GM23338 (cell line): Measurements from ENCODE around the gene DAGLA. TPM values are rescaled to one million over a fixed set of nuclear protein-coding genes. Genes with fewer than 3 reads are reported as not detected.

ENCODE experiments used
- ATAC-seq: fragments of 200-7000 bp; cut with Tn5 transposase; 3 replicates; pipeline ENCODE4 v1.9.1; 2020
- DNase-seq: peaks from one replicate; pipeline ENCODE4 v3.0.0-alpha.2; 2015; ENCODE audit warnings: low spot score
- H2AFZ ChIP-seq: fragments of 200-600 bp; sonication (generic); 2 replicates; pipeline ENCODE4 v1.8.0; 2016; ENCODE audit warnings: antibody characterized with exemption, mild to moderate bottlenecking, moderate library complexity
- H3F3A ChIP-seq: fragments of 200-600 bp; sonication (generic); replicated peaks from 2 replicates; pipeline ENCODE4 v1.8.0; 2017; ENCODE audit warnings: antibody characterized with exemption, mixed run types, low read depth
- H3K27ac ChIP-seq: fragments of 200-600 bp; sonication (generic); 2 replicates; pipeline ENCODE4 v1.6.1; 2016; ENCODE audit warnings: low read depth
- H3K27me3 ChIP-seq: fragments of 200-600 bp; sonication (generic); 2 replicates; pipeline ENCODE4 v1.8.0; 2016; ENCODE audit warnings: mild to moderate bottlenecking, mixed run types, moderate library complexity; ENCODE audit not compliant: insufficient read depth
- H3K36me3 ChIP-seq: fragments of 200-600 bp; sonication (generic); 2 replicates; pipeline ENCODE4 v1.8.0; 2016; ENCODE audit warnings: mild to moderate bottlenecking; ENCODE audit not compliant: insufficient read depth
- H3K4me1 ChIP-seq: fragments of 200-600 bp; sonication (generic); 2 replicates; pipeline ENCODE4 v1.8.0; 2016; ENCODE audit warnings: mild to moderate bottlenecking, moderate library complexity; ENCODE audit not compliant: insufficient read depth
- H3K4me2 ChIP-seq: fragments of 200-600 bp; sonication (generic); 2 replicates; pipeline ENCODE4 v1.7.1; 2017; ENCODE audit warnings: mixed run types
- H3K4me3 ChIP-seq: fragments of 200-600 bp; sonication (generic); 2 replicates; pipeline ENCODE4 v1.6.1; 2016; ENCODE audit warnings: mixed run types
- H3K79me2 ChIP-seq: fragments of 200-600 bp; sonication (generic); replicated peaks from 2 replicates; pipeline ENCODE4 v1.8.0; 2017; ENCODE audit warnings: mild to moderate bottlenecking; ENCODE audit not compliant: insufficient read depth
- H3K9me2 ChIP-seq: fragments of 200-600 bp; sonication (generic); 2 replicates; pipeline ENCODE4 v1.8.0; 2017; ENCODE audit not compliant: insufficient read depth
- H4K20me1 ChIP-seq: fragments of 200-600 bp; sonication (generic); replicated peaks from 2 replicates; pipeline ENCODE4 v1.8.0; 2017; ENCODE audit warnings: mild to moderate bottlenecking; ENCODE audit not compliant: insufficient read depth
- H3K27ac Mint-ChIP-seq: 2 replicates; pipeline ENCODE4 v1.8.0; 2020; ENCODE audit warnings: inconsistent platforms, mild to moderate bottlenecking, moderate library complexity, mixed read lengths
- H3K27me3 Mint-ChIP-seq: 3 replicates; pipeline ENCODE4 v1.8.0; 2022; ENCODE audit warnings: low read depth, mild to moderate bottlenecking, moderate library complexity, mixed read lengths, inconsistent platforms; ENCODE audit not compliant: insufficient read depth, poor library complexity
- H3K36me3 Mint-ChIP-seq: 3 replicates; pipeline ENCODE4 v1.8.0; 2021; ENCODE audit warnings: low read depth, mild to moderate bottlenecking, inconsistent platforms, moderate library complexity, mixed read lengths
- H3K4me1 Mint-ChIP-seq: 3 replicates; pipeline ENCODE4 v1.8.0; 2020; ENCODE audit warnings: mild to moderate bottlenecking, inconsistent platforms, mixed read lengths
- H3K4me3 Mint-ChIP-seq: 3 replicates; pipeline ENCODE4 v1.8.0; 2021; ENCODE audit warnings: moderate library complexity, mild to moderate bottlenecking, inconsistent platforms, mixed read lengths
- H3K9me3 Mint-ChIP-seq: 3 replicates; pipeline ENCODE4 v1.8.0; 2020; ENCODE audit warnings: moderate library complexity, mild to moderate bottlenecking, inconsistent platforms, mixed read lengths
- CREB1 ChIP-seq: fragments of 250-450 bp; sonication (Bioruptor Pico); IDR thresholded peaks from 2 replicates; pipeline ENCODE4 v1.5.0; 2020; ENCODE audit warnings: low read depth, mild to moderate bottlenecking, moderate library complexity
- CTCF ChIP-seq, 2 experiments: fragments of 200-600 bp in 1 of 2; sonication (generic) in 1 of 2; conservative IDR thresholded peaks; 2 replicates each; pipeline versions ENCODE4 v1.5.1 to v1.6.1; 2016 to 2017; ENCODE audit warnings: antibody characterized with exemption in 2 of 2, low read depth in 2 of 2, mild to moderate bottlenecking in 2 of 2, moderate library complexity in 1 of 2
- ETS1 ChIP-seq: IDR thresholded peaks from 2 replicates; pipeline ENCODE4 v1.6.1; 2016; ENCODE audit warnings: antibody characterized with exemption
- EZH2 ChIP-seq: fragments of 200-600 bp; sonication (generic); IDR thresholded peaks from one replicate; pipeline ENCODE4 v1.8.0; 2017; ENCODE audit warnings: antibody characterized with exemption, mild to moderate bottlenecking, low read depth; ENCODE audit not compliant: unreplicated experiment
- EZH2phosphoT487 ChIP-seq: fragments of 200-600 bp; sonication (generic); IDR thresholded peaks from one replicate; pipeline ENCODE4 v1.8.1; 2018; ENCODE audit warnings: antibody characterized with exemption; ENCODE audit not compliant: unreplicated experiment
- JUNB ChIP-seq: IDR thresholded peaks from one replicate; pipeline ENCODE4 v1.6.1; 2016; ENCODE audit warnings: antibody characterized with exemption; ENCODE audit not compliant: unreplicated experiment
- NANOG ChIP-seq: IDR thresholded peaks from 2 replicates; pipeline ENCODE4 v1.6.1; 2016; ENCODE audit warnings: antibody characterized with exemption, borderline replicate concordance
- POLR2AphosphoS5 ChIP-seq: IDR thresholded peaks from 2 replicates; pipeline ENCODE4 v1.6.1; 2016; ENCODE audit warnings: antibody characterized with exemption, low read depth
- STAT1 ChIP-seq: IDR thresholded peaks from one replicate; pipeline ENCODE4 v1.6.1; 2016; ENCODE audit warnings: antibody characterized with exemption; ENCODE audit not compliant: unreplicated experiment
- ZNF114 ChIP-seq: fragments of 250-450 bp; sonication (Bioruptor Pico); IDR thresholded peaks from 2 replicates; pipeline ENCODE4 v1.5.0; 2020; ENCODE audit warnings: mild to moderate bottlenecking, moderate library complexity
- ZNF331 ChIP-seq: fragments of 250-450 bp; sonication (Bioruptor Pico); IDR thresholded peaks from 2 replicates; pipeline ENCODE4 v1.5.0; 2020; ENCODE audit warnings: low read depth, mild to moderate bottlenecking, moderate library complexity
- ZNF462 ChIP-seq: fragments of 250-450 bp; sonication (Bioruptor Pico); IDR thresholded peaks from 2 replicates; pipeline ENCODE4 v1.5.0; 2020; ENCODE audit warnings: mild to moderate bottlenecking, moderate library complexity
- polyA plus RNA-seq: library from polyadenylated mRNA; unstranded; fragments of >200 nt; fragmentation: Nextera tagmentation; extraction: Ambion mirVana; gene quantifications from 2 replicates; pipeline ENCODE4 v1.2.1, GENCODE V29; 2016
- total RNA-seq: library from RNA; depleted of rRNA; stranded (reverse); fragments of >200 nt; shearing (Covaris generic); gene quantifications from 2 replicates; pipeline ENCODE4 v1.2.3, GENCODE V29; 2014
- TF ChIP-seq, protein P1 (sequence below): IDR thresholded peaks from one replicate; pipeline ENCODE4 v1.6.1; 2018; ENCODE audit warnings: antibody characterized with exemption; ENCODE audit not compliant: unreplicated experiment

DAGLA gene
- total and polyA plus RNA-seq, 2 experiments from 2014 or later, result 0.55 to 2.5 TPM

GRCh38 chr11:61756147-61756451 is 75.9 kb downstream of the DAGLA start:
- no peak overlapping the region for H3K4me3 ChIP-seq
- Mint-ChIP-seq H3K9me3 (no peaks in the 10 kb centered on the region), H3K4me1 (peaks cover 26% of the 10 kb centered on the region), H3K27ac (no peak overlapping the region), H3K27me3 (peaks cover 28% of the 10 kb centered on the region), H3K36me3 (no peaks in the 10 kb centered on the region; the same call in 2 of the 3 replicates), H3K4me3 (no peak overlapping the region)
- no peak for DNase-seq
- peaks cover 12% of the 10 kb centered on the region; the same call in 1 of the 2 replicates for H3K4me1 ChIP-seq
- H3K9me2 ChIP-seq, result no peaks in the 10 kb centered on the region
- TF ChIP-seq JUNB, result no peak
- no peak for TF ChIP-seq ETS1
- TF ChIP-seq, protein P1, sequence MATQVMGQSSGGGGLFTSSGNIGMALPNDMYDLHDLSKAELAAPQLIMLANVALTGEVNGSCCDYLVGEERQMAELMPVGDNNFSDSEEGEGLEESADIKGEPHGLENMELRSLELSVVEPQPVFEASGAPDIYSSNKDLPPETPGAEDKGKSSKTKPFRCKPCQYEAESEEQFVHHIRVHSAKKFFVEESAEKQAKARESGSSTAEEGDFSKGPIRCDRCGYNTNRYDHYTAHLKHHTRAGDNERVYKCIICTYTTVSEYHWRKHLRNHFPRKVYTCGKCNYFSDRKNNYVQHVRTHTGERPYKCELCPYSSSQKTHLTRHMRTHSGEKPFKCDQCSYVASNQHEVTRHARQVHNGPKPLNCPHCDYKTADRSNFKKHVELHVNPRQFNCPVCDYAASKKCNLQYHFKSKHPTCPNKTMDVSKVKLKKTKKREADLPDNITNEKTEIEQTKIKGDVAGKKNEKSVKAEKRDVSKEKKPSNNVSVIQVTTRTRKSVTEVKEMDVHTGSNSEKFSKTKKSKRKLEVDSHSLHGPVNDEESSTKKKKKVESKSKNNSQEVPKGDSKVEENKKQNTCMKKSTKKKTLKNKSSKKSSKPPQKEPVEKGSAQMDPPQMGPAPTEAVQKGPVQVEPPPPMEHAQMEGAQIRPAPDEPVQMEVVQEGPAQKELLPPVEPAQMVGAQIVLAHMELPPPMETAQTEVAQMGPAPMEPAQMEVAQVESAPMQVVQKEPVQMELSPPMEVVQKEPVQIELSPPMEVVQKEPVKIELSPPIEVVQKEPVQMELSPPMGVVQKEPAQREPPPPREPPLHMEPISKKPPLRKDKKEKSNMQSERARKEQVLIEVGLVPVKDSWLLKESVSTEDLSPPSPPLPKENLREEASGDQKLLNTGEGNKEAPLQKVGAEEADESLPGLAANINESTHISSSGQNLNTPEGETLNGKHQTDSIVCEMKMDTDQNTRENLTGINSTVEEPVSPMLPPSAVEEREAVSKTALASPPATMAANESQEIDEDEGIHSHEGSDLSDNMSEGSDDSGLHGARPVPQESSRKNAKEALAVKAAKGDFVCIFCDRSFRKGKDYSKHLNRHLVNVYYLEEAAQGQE, result no peak
- TF ChIP-seq NANOG, result no peak
- TF ChIP-seq ZNF462 (CRISPR knock-in tag), result no peak
- TF ChIP-seq ZNF331 (CRISPR knock-in tag), result no peak
- TF ChIP-seq STAT1, result no peak
- TF ChIP-seq ZNF114 (CRISPR knock-in tag), result no peak
- TF ChIP-seq EZH2phosphoT487, result no peak
- TF ChIP-seq EZH2, result no peak
- TF ChIP-seq POLR2AphosphoS5, result no peak
- TF ChIP-seq CREB1, result no peak
- no peak for TF ChIP-seq CTCF (conservative IDR thresholded peaks at IDR 0.05; ENCODE audit: low read depth in 2 of 2)
- no peak for ATAC-seq
- no peak overlapping the region for H2AFZ ChIP-seq
- no peak overlapping the region for H3K27ac ChIP-seq
- H3K79me2 ChIP-seq, result no peaks in the 10 kb centered on the region
- H3K27me3 ChIP-seq, result peaks cover 27% of the 10 kb centered on the region
- H4K20me1 ChIP-seq, result peaks cover 3% of the 10 kb centered on the region; the same call in 1 of the 2 replicates
- no peak overlapping the region for H3K4me2 ChIP-seq
- H3K36me3 ChIP-seq, result no peaks in the 10 kb centered on the region
- peaks cover under 1% of the 10 kb centered on the region; the same call in 1 of the 2 replicates for H3F3A ChIP-seq
